AG04450 (cell line): Measurements from ENCODE around the gene NACC1. TPM values are rescaled to one million over a fixed set of nuclear protein-coding genes. Genes with fewer than 3 reads are reported as not detected.
"Not testable (repeated sequence)": the region's sequence is repeated elsewhere in the genome, so short reads cannot be mapped to it uniquely, and the experiment has no call there.

Experiments used
- CTCF ChIA-PET: fragments of 300-600, 350-600 bp; formaldehyde crosslinking; extraction: SDS; loops from one replicate; lab custom pipeline; 2022; ENCODE audit warnings: antibody characterized with exemption, inconsistent platforms; lab: Charles Lee
- POLR2A ChIA-PET: fragments of 350-600 bp; formaldehyde crosslinking; extraction: SDS; loops from one replicate; lab custom pipeline; 2021; ENCODE audit warnings: antibody characterized with exemption, inconsistent platforms; lab: Yijun Ruan, JAX
- DNase-seq: peaks from one replicate; pipeline ENCODE4 v3.0.0-alpha.2; 2011; ENCODE audit warnings: low read depth, low spot score
- H3K27ac ChIP-seq: one replicate; pipeline ENCODE4 v1.5.1; 2012; ENCODE audit warnings: low read depth, low read length, control low read depth
- H3K27me3 ChIP-seq: one replicate; pipeline ENCODE4 v1.6.0; 2012; ENCODE audit warnings: low read length; ENCODE audit not compliant: control insufficient read depth, insufficient read depth
- H3K4me3 ChIP-seq: 2 replicates; pipeline ENCODE4 v1.5.1; 2011; ENCODE audit warnings: mild to moderate bottlenecking, low read depth, low read length, control low read depth
- H3K9me3 ChIP-seq: 2 replicates; pipeline ENCODE4 v1.5.1; 2012; ENCODE audit warnings: low read length; ENCODE audit not compliant: control insufficient read depth, insufficient read depth
- polyA plus RNA-seq: library from polyadenylated mRNA; depleted of rRNA; stranded (reverse); fragments of >200 nt; gene quantifications from 2 replicates; pipeline ENCODE4 v1.2.3, GENCODE V29; 2011
- TF ChIP-seq, protein P1 (sequence below): IDR thresholded peaks from 2 replicates; pipeline ENCODE4 v1.5.1; 2011; ENCODE audit warnings: low read depth, low read length, control low read depth, inconsistent platforms

Gene NACC1
- polyA plus RNA-seq, 1 experiment = 43.4 TPM

DNA sequence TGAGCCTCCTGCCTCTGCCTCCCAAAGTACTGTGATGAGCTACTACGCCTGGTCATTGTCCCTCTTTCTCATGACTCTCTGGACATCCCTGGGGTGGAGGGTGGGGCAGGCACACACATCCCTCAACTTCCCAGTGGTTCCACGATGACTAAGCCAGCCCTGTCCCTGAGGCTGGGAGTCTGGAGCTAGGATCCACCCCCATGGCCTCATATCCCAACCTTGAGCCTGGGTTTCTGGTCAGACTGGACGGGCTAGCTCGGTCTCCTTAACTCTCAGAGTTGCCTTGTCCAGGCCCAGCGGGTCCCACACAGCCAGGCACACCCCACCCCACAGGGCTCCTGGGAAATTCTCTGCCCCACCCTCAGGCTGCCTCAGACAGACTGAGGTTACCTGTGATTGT is 51.7 kb downstream of the NACC1 start:
- POLR2A ChIA-PET = interaction anchor here (0.9 to 1.2 kb wide), 3 partner anchors 17 to 34 kb away, joined by 3 to 4 read pairs (median 3); no protein-coding TSS in a partner anchor
- CTCF ChIA-PET = interaction anchor here (1.6 kb wide), 1 partner anchor 204 kb away, joined by 3 read pairs; no protein-coding TSS in a partner anchor
- TF ChIP-seq, protein P1, sequence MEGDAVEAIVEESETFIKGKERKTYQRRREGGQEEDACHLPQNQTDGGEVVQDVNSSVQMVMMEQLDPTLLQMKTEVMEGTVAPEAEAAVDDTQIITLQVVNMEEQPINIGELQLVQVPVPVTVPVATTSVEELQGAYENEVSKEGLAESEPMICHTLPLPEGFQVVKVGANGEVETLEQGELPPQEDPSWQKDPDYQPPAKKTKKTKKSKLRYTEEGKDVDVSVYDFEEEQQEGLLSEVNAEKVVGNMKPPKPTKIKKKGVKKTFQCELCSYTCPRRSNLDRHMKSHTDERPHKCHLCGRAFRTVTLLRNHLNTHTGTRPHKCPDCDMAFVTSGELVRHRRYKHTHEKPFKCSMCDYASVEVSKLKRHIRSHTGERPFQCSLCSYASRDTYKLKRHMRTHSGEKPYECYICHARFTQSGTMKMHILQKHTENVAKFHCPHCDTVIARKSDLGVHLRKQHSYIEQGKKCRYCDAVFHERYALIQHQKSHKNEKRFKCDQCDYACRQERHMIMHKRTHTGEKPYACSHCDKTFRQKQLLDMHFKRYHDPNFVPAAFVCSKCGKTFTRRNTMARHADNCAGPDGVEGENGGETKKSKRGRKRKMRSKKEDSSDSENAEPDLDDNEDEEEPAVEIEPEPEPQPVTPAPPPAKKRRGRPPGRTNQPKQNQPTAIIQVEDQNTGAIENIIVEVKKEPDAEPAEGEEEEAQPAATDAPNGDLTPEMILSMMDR = no peak
- H3K9me3 ChIP-seq = no peaks in the 10 kb centered on the region
- H3K27me3 ChIP-seq = no peaks in the 10 kb centered on the region
- no peak overlapping the region for H3K27ac ChIP-seq
- DNase-seq = no peak
- H3K4me3 ChIP-seq = no peak overlapping the region

DNA sequence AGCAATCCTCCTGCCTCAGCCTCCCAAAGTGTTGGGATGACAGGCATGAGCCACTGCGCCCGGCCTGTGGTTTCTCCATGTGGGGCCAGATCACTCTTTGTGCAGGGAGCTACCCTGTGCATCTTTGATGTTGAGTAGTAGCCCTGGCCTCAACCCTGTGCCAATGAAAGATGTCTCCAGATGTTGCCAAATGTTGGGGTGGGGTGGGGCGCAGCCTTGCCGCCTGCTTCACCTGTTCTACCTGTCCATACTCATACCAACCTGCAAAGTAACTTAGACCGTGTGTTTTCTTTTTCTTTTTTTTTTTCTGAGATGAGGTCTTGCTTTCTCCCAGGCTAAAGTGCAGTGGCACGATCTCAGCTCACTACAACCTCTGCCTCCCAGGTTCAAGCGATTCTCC is 53.1 kb downstream of the NACC1 start:
- no peak overlapping the region for H3K27ac ChIP-seq
- H3K9me3 ChIP-seq = no peaks in the 10 kb centered on the region
- no peak for DNase-seq
- POLR2A ChIA-PET = interaction anchor here (0.7 kb wide), 1 partner anchor 34 kb away, joined by 3 read pairs; no protein-coding TSS in a partner anchor
- CTCF ChIA-PET = interaction anchor here (0.6 to 1.6 kb wide), 2 partner anchors 206 kb away, joined by 3 read pairs; no protein-coding TSS in a partner anchor
- TF ChIP-seq, protein P1 = no peak
- H3K4me3 ChIP-seq = no peak overlapping the region
- no peaks in the 10 kb centered on the region for H3K27me3 ChIP-seq

DNA sequence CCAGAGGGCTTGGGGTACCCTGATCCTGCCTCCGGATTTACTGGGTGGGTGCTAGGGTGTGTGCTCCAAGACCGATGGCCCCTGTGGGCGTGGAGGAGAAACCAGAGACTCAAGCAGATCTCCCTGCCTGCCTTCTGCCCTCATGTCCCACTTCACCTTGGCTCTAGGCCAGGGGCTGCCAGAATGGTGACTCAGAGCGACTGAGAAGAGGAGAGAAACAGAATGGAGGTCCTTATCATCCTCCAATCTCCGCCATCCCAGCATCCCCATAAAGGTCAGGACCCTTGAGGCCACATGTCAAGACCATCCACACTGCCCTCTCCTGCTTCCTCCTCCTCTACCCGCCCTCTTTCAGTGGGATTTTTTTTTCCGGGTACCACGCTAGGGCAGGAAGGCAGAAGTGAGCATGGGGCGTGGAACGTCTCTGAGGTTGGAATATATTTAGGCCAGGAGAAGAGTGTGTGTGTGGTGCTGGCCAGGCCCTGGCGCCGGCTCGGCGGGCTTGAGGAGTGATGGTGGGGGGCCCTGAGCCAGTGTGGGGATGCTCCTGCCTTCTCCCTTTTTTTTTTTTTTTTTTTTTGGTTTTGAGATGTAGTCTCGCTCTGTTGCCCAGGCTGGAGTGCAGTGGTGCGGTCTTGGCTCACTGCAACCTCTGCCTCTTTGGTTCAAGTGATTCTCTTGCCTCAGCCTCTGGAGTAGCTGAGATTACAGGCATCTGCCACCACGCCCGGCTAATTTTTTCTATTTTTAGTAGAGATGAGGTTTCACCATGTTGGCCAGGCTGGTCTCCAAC is 54.5 kb downstream of the NACC1 start:
- TF ChIP-seq, protein P1 = no peak
- POLR2A ChIA-PET = interaction anchor here (0.7 kb wide), 1 partner anchor 9 kb away, joined by 5 read pairs; no protein-coding TSS in a partner anchor
- Histone ChIP-seq H3K27me3 (no peaks in the 10 kb centered on the region), H3K4me3 (no peak overlapping the region), H3K27ac (peak overlapping the region; percentile 68), H3K9me3 (no peaks in the 10 kb centered on the region)
- CTCF ChIA-PET = no interaction called here
- DNase-seq = no peak

DNA sequence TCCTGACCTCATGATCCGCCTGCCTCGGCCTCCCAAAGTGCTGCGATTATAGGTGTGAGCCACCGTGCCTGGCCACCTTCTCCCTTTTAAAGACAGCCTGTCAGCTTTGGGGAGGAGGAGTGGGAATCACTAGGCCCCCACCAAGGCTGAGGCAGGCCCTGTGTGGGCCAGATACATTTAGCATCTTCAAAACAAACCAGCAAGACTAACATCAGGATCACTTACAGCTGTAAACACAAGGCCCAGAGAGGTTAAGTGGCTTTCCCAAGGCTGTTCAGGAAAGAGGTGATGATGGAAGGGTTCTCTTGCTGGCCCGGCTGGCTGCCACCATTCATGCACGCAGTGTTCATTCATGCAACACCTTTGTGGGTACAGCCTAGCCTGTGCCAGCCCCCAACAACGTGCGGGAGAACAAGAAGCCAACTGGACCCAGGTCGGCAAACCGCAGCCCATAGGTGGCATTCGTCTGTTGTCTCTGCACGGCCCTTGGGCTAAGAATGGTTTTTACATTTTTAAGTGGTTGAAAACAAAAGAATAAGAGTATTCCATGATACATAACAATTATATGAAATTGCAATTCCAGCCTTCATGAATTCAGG is 55.2 kb downstream of the NACC1 start:
- Histone ChIP-seq H3K27me3 (no peaks in the 10 kb centered on the region), H3K4me3 (no peak overlapping the region), H3K27ac (no peak overlapping the region), H3K9me3 (no peaks in the 10 kb centered on the region)
- ChIA-PET CTCF (no interaction called here), POLR2A (interaction anchor here (0.7 kb wide), 1 partner anchor 10 kb away, joined by 5 read pairs; no protein-coding TSS in a partner anchor)
- TF ChIP-seq, protein P1 = no peak
- DNase-seq = no peak

DNA sequence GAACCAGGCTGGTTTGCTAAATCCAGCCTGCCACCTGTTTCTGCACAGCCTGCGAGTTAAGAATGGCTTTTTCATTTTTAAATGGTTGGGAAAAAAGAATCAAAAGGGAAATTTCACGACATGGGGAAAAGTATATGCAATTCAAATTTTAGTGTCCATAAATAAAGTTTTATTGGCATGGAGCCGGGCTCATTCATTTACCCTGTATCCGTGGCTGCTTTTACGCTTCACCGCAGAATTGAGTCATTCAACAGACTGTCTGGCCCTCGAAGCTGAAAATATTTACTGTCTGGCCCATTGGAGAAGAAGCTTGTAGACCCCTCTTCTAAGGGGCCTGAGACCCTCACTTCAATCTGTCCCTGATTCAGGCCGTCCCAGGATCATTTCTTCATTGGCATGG is 58.3 kb downstream of the NACC1 start:
- Histone ChIP-seq H3K27ac (no peak overlapping the region), H3K27me3 (no peaks in the 10 kb centered on the region), H3K4me3 (no peak overlapping the region), H3K9me3 (no peaks in the 10 kb centered on the region)
- DNase-seq = no peak
- POLR2A ChIA-PET = interaction anchor here (1.0 to 1.2 kb wide), 2 partner anchors 12 to 21 kb away, joined by 3 read pairs; no protein-coding TSS in a partner anchor
- CTCF ChIA-PET = interaction anchor here (3.0 kb wide), 1 partner anchor 18 kb away, joined by 26 read pairs; no protein-coding TSS in a partner anchor
- TF ChIP-seq, protein P1 = no peak

DNA sequence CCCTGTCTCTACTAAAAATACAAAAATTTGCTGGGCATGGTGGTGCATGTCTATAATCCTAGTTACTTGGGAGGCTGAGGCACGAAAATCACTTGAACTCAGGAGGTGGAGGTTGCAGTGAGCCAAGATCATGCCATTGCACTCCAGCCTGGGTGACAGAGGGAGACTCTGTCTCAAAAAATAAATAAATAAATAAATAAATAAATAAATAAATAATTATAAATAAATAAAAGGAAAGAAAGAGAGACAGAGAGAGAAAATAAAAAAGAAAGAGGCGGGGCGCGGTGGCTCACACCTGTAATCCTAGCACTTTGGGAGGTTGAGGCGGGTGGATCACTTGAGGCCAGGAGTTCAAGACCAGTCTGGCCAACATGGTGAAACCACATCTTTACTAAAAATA is 59.5 kb downstream of the NACC1 start:
- POLR2A ChIA-PET, DNase-seq, H3K4me3 ChIP-seq, H3K27ac ChIP-seq, H3K27me3 ChIP-seq, H3K9me3 ChIP-seq: not testable (repeated sequence)
- CTCF ChIA-PET = interaction anchor here (3.0 kb wide), 1 partner anchor 17 kb away, joined by 26 read pairs; no protein-coding TSS in a partner anchor

DNA sequence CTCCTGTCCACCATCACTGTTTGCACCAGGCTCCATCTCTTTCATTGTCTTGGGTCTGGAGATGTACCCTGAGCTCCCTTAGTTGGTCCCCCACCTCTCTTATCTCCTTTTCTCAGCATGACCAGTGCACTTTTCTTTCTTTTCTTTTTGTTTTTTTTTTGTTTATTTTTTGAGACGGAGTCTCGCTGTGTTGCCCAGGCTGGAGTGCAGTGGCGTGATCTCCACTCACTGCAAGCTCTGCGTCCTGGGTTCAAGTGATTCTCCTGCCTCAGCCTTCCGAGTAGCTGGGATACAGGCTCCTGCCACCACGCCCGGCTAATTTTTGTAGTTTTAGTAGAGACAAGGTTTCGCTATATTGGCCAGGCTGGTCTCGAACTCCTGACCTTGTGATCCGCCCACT is 60.2 kb downstream of the NACC1 start:
- H3K9me3 ChIP-seq, POLR2A ChIA-PET, H3K27ac ChIP-seq, H3K4me3 ChIP-seq, H3K27me3 ChIP-seq, DNase-seq: not testable (repeated sequence)
- CTCF ChIA-PET = interaction anchor here (3.0 kb wide), 1 partner anchor 16 kb away, joined by 26 read pairs; no protein-coding TSS in a partner anchor
